Mucosa of descending colon (tissue), 3 donors: ENCODE data around the gene SERPINA10. TPM values are rescaled to one million over a fixed set of nuclear protein-coding genes. Genes with fewer than 3 reads are reported as not detected.

Source experiments
- ATAC-seq: fragments of 200-7000 bp; cut with Tn5 transposase; one replicate; pipeline ENCODE4 v1.9.1; 2020; ENCODE audit warnings: mild to moderate bottlenecking, moderate library complexity
- DNase-seq, 3 donors: peaks; one replicate each; pipeline ENCODE4 v3.0.0-alpha.2; 2020
- H3K36me3 ChIP-seq: fragments of 200-600 bp; one replicate; pipeline ENCODE4 v1.8.0; 2021; ENCODE audit warnings: low read depth, mild to moderate bottlenecking
- H3K4me1 ChIP-seq: fragments of 200-600 bp; one replicate; pipeline ENCODE4 v1.8.0; 2021; ENCODE audit warnings: low read depth, mild to moderate bottlenecking
- H3K4me3 ChIP-seq: fragments of 200-600 bp; one replicate; pipeline ENCODE4 v1.8.0; 2021; ENCODE audit warnings: mild to moderate bottlenecking
- H3K9me3 ChIP-seq: fragments of 200-600 bp; one replicate; pipeline ENCODE4 v1.8.0; 2021; ENCODE audit warnings: mild to moderate bottlenecking
- CTCF ChIP-seq: fragments of 200-600 bp; IDR thresholded peaks from one replicate; pipeline ENCODE4 v1.8.0; 2022; ENCODE audit warnings: antibody characterized with exemption, mild to moderate bottlenecking
- intact Hi-C, 2 donors: fragments of 100-400 bp; cut with DNase I in 1 of 2; cut with micrococcal nuclease in 1 of 2; formaldehyde crosslinking; loops; one replicate each; pipeline versions ENCODE4 v1.11.0 to v1.11.1; 2022; cut with DNase I, micrococcal nuclease
- total RNA-seq, 3 donors: library from RNA; stranded (reverse); fragmentation: NEBNext Ultra II Directional in 2 of 3; extraction: Animal tissue kit (Norgen Biotek cat#: 25700) in 2 of 3; gene quantifications; one replicate each; pipeline versions ENCODE4 v1.2.1 to v1.2.4, GENCODE V29; 2021 to 2023
- donor health status: DM: no; HTN: no; CAD: no; lungs with moderate emphysema.
- donor health status: DM: no; HTN: no; CAD: no.
- donor health status: DM: no; HTN: yes; CAD: no.

The SERPINA10 gene
- total RNA-seq, 3 donors from 2014 or later, result 0.09 to 0.34 (median 0.20) TPM

GRCh38 chr14:94295360-94296180, 2.5 kb upstream of the SERPINA10 start:
- no peak overlapping the region for H3K4me3 ChIP-seq
- no peak for TF ChIP-seq CTCF
- peaks cover 11% of the 10 kb centered on the region for H3K4me1 ChIP-seq
- no peaks in the 10 kb centered on the region for H3K36me3 ChIP-seq
- H3K9me3 ChIP-seq, result no peaks in the 10 kb centered on the region
- DNase-seq, result no peak
- intact Hi-C loops, result no loop called here
- no peak for ATAC-seq

- Histone ChIP-seq H3K4me3 (no peak overlapping the region), H3K4me1 (peaks cover 11% of the 10 kb centered on the region), H3K36me3 (no peaks in the 10 kb centered on the region), H3K9me3 (no peaks in the 10 kb centered on the region)
- intact Hi-C loops, result no loop called here
- ATAC-seq (peak; percentile 20), DNase-seq (no peak)
- TF ChIP-seq CTCF, result no peak
Measured at GRCh38 chr14:94293578-94293924, 483 bp upstream of the SERPINA10 start.

- TF ChIP-seq CTCF, result no peak
- Histone ChIP-seq H3K9me3 (no peaks in the 10 kb centered on the region), H3K4me1 (peaks cover 11% of the 10 kb centered on the region), H3K4me3 (no peak overlapping the region), H3K36me3 (no peaks in the 10 kb centered on the region)
- intact Hi-C loops, result no loop called here
- ATAC-seq (peak; percentile 14), DNase-seq (no peak)
Measured at GRCh38 chr14:94292526-94292871, 569 bp downstream of the SERPINA10 start.

DNA sequence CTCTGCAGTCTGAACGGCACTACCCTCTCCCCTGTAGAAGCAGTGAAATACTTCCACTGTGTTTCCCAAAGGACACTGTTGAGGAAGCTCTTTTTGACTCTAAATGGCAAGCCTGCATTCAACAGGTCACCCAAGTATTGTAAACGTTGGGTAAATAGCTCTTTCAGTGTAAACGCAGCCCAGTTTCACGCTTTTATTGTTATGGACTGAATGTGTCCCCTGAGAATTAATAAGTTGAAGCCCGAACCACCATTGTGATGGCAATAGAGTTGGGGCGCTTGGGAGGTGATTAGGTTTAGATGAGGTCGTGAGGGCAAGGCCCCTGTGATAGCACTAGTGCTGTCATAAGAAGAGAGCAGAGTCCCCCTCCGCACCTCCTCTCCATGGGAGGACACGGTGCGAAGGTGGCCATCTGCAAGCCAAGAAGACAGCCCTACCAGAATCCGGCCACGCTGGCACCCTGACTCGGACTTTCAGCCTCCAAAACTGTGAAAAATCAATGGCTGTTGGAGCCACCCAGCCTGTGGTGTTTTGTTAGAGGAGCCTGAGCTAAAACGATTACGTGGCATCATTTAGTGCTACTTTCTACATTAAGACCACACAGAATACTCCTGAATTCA, 1.1 kb downstream of the SERPINA10 start:
- no peak for TF ChIP-seq CTCF
- H3K36me3 ChIP-seq, result no peaks in the 10 kb centered on the region
- no peak for ATAC-seq
- no peaks in the 10 kb centered on the region for H3K9me3 ChIP-seq
- peaks cover 11% of the 10 kb centered on the region for H3K4me1 ChIP-seq
- no peak for DNase-seq
- H3K4me3 ChIP-seq, result no peak overlapping the region
- intact Hi-C loops, result no loop called here

DNA sequence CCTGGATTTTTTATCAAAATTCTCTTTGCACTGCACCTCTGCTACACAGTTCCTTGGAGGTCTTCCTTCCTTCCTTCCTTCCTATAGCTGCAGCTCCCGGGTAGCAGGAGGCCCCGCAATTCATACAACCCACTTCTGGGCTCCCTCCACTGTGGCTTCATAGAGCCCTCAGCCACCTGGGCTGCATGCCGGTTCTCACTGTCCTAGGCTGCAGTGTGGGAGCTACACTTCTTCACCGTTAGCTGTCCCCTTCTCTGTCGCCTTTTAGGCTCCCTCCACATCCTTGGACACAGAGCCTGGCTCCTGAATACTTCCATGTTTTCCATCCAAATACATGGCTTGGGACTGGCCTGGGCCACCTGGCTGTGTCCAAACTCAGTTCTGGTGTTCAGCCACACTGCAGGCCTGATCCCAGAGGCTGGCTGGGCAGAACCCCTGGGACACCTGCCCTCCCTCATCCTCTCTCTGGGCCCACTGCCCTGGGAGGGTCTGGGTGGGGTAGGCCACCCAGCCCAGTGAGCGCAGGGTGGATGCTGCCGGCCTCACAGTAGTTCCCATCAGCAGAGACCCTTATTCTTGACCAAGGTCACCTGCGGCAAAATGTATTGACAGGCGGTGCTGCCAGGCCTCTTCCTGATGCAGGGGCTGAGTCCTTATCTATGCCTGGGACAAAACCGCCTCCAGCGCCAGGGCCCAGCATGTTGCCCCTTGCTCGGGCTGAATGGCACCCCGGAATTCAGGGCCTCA, 1.7 kb downstream of the SERPINA10 start:
- intact Hi-C loops, result no loop called here
- ATAC-seq, result no peak

More for the DNA sequence above, 1.7 kb downstream of the SERPINA10 start:
- H3K36me3 ChIP-seq, result no peaks in the 10 kb centered on the region
- TF ChIP-seq CTCF, result no peak
- H3K9me3 ChIP-seq, result no peaks in the 10 kb centered on the region
- H3K4me3 ChIP-seq, result no peak overlapping the region
- H3K4me1 ChIP-seq, result peaks cover 11% of the 10 kb centered on the region
- DNase-seq, result no peak
